Measurements from ENCODE around the gene CDC42EP1.
"Not testable (repeated sequence)": the region's sequence is repeated elsewhere in the genome, so short reads cannot be mapped to it uniquely, and the experiment has no call there.

CDC42EP1 gene

DNA sequence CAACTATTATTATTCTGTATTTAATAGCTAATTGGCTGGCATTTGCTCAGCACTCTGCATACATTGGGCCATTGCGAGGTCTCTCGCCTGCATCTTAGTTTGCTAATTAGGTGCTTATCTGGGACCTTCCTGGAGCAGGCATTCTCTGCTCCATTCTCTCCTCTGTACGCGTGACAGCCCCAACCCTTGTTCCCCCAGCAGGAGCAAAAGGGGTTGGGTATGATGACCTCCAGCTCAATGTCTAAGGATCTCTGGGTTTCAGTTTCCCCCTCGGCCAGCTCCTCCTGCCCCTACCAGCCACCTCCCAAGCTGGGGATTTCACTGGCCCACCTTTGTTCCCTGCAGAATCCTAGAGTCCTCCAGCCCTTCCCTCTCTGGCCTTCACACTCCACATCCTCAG is 29.4 kb downstream of the CDC42EP1 start:
- Histone ChIP-seq H3K36me3 (ENCODE audit: insufficient read depth, low read length) (no peaks in the 10 kb centered on the region), H2AFZ (ENCODE audit: low read length, unreplicated experiment) (no peak overlapping the region), H3K4me3 (ENCODE audit: low read depth, low read length) (no peak overlapping the region), H3K27me3 (ENCODE audit: insufficient read depth, low read length) (no peaks in the 10 kb centered on the region), H3K4me1 (ENCODE audit: control insufficient read depth, insufficient read depth, low read length, unreplicated experiment) (no peaks in the 10 kb centered on the region), H3K27ac (ENCODE audit: low read depth, low read length) (no peak overlapping the region), H3K79me2 (ENCODE audit: control insufficient read depth, insufficient read depth, low read length, unreplicated experiment) (no peaks in the 10 kb centered on the region)

DNA sequence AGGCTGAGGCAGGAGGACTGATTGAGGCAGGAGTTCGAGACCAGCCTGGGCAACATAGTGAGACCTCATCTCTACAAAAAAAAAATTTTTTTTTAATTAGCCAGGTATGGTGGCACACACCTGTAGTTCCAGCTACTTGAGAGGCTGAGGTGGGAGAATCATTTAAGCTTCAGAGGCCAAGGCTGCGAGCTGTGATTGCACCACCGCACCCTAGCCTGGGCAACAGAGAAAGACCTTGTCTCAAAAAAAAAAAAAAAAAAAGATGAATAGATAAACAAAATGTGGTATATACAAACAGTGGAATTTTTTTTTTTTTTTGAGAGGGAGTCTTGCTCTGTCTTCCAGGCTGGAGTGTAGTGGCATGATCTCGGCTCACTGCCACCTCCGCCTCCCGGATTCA is 30.8 kb downstream of the CDC42EP1 start:
- not testable (repeated sequence) for H3K36me3 ChIP-seq (ENCODE audit: insufficient read depth, low read length); H2AFZ ChIP-seq (ENCODE audit: low read length, unreplicated experiment); H3K79me2 ChIP-seq (ENCODE audit: control insufficient read depth, insufficient read depth, low read length, unreplicated experiment); H3K27ac ChIP-seq (ENCODE audit: low read depth, low read length); H3K4me3 ChIP-seq (ENCODE audit: low read depth, low read length); H3K27me3 ChIP-seq (ENCODE audit: insufficient read depth, low read length); H3K4me1 ChIP-seq (ENCODE audit: control insufficient read depth, insufficient read depth, low read length, unreplicated experiment)

DNA sequence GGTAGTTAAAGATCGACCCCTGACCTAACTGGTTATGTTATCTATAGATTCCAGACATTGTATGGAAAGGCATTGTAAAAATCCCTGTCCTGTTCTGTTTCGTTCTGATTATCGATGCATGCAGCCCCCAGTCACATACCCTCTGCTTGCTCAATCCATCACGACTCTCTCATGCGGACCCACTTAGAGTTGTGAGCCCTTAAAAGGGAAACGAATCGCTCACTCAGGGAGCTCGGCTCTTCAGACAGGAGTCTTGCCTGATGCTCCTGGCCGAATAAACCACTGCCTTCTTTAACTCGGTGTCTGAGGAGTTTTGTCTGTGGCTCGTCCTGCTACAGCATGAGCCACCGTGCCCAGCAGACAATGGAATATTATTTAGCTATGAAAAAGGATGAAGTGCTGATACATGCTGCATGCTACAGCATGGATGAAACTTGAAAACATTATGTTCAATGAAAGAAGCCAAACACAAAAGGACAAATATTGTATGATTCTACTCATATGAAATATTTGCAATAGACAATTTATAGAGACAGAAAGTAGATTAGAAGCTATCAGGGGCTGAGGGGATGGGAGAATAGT is 31.6 kb downstream of the CDC42EP1 start:
- H3K27ac ChIP-seq (ENCODE audit: low read depth, low read length), result no peak overlapping the region
- H2AFZ ChIP-seq (ENCODE audit: low read length, unreplicated experiment), result no peak overlapping the region
- no peaks in the 10 kb centered on the region for H3K27me3 ChIP-seq (ENCODE audit: insufficient read depth, low read length)
- H3K79me2 ChIP-seq (ENCODE audit: control insufficient read depth, insufficient read depth, low read length, unreplicated experiment), result no peaks in the 10 kb centered on the region
- H3K4me3 ChIP-seq (ENCODE audit: low read depth, low read length), result no peak overlapping the region
- H3K4me1 ChIP-seq (ENCODE audit: control insufficient read depth, insufficient read depth, low read length, unreplicated experiment), result no peaks in the 10 kb centered on the region
- H3K36me3 ChIP-seq (ENCODE audit: insufficient read depth, low read length), result no peaks in the 10 kb centered on the region

DNA sequence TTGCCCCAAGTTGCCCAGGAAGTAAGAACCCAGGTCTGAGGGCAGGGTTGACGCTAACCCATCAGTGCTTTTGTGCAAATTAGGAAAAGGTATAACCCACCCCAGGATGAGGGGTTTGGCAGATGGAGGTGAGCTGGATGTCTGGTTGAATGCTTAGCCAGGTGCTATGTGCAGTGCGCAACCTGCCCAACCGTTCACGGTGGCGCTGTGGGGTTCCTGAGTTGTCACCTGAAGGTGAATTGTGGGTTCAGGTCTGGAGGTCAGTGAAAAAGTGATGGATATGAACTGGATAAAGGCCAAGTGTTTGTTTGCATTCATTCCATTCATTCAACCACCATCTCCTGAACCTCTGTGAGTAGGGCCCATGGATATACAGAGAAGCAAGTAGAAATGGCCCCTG is 34.0 kb downstream of the CDC42EP1 start:
- no peaks in the 10 kb centered on the region for H3K4me1 ChIP-seq (ENCODE audit: control insufficient read depth, insufficient read depth, low read length, unreplicated experiment)
- H3K79me2 ChIP-seq (ENCODE audit: control insufficient read depth, insufficient read depth, low read length, unreplicated experiment), result no peaks in the 10 kb centered on the region
- H3K27me3 ChIP-seq (ENCODE audit: insufficient read depth, low read length), result no peaks in the 10 kb centered on the region
- no peak overlapping the region for H2AFZ ChIP-seq (ENCODE audit: low read length, unreplicated experiment)
- H3K4me3 ChIP-seq (ENCODE audit: low read depth, low read length), result no peak overlapping the region
- H3K36me3 ChIP-seq (ENCODE audit: insufficient read depth, low read length), result no peaks in the 10 kb centered on the region
- no peak overlapping the region for H3K27ac ChIP-seq (ENCODE audit: low read depth, low read length)

DNA sequence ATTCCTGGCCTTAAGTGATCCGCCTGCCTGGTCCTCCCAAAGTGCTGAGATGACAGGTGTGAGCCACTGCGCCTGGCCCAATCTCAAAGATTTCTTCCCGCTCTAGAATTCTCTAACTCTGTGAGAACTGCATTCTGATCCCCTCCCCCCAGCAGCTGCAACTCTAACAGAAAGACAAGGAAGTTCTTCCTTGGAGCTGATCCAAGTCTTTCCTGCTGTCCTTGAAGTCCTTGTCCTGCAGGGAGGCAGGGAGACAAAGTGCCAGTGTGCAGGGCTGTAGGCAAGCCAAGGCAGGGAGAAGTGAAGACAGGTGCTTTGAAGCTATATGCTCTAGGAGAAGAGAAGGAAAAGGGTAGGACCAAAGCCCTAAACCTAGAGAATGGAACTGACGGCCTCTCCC is 38.9 kb downstream of the CDC42EP1 start:
- H3K36me3 ChIP-seq (ENCODE audit: insufficient read depth, low read length), result no peaks in the 10 kb centered on the region
- H3K4me3 ChIP-seq (ENCODE audit: low read depth, low read length), result no peak overlapping the region
- no peak overlapping the region for H2AFZ ChIP-seq (ENCODE audit: low read length, unreplicated experiment)
- H3K27ac ChIP-seq (ENCODE audit: low read depth, low read length), result no peak overlapping the region
- H3K4me1 ChIP-seq (ENCODE audit: control insufficient read depth, insufficient read depth, low read length, unreplicated experiment), result no peaks in the 10 kb centered on the region
- no peaks in the 10 kb centered on the region for H3K27me3 ChIP-seq (ENCODE audit: insufficient read depth, low read length)
- no peaks in the 10 kb centered on the region for H3K79me2 ChIP-seq (ENCODE audit: control insufficient read depth, insufficient read depth, low read length, unreplicated experiment)

DNA sequence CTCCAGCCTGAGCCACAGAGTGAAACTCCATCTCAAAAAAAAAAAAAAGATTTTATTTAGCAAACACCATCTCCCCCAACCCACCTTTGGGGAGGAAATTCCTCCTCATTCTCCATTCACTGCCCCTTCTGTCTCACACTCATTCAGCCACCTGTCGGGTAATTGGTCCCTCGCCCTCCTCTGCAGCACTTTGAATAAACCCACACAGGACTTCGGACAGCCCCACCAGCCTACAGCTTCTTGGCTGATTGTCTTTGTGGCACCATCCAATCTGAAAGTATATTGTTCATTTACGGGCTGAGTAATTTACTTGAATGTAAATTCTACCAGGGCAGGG is 40.9 kb downstream of the CDC42EP1 start:
- Histone ChIP-seq H3K4me1 (ENCODE audit: control insufficient read depth, insufficient read depth, low read length, unreplicated experiment) (no peaks in the 10 kb centered on the region), H3K27me3 (ENCODE audit: insufficient read depth, low read length) (no peaks in the 10 kb centered on the region), H3K4me3 (ENCODE audit: low read depth, low read length) (no peak overlapping the region), H3K79me2 (ENCODE audit: control insufficient read depth, insufficient read depth, low read length, unreplicated experiment) (no peaks in the 10 kb centered on the region), H2AFZ (ENCODE audit: low read length, unreplicated experiment) (peak overlapping the region; percentile 32), H3K36me3 (ENCODE audit: insufficient read depth, low read length) (no peaks in the 10 kb centered on the region), H3K27ac (ENCODE audit: low read depth, low read length) (no peak overlapping the region)

DNA sequence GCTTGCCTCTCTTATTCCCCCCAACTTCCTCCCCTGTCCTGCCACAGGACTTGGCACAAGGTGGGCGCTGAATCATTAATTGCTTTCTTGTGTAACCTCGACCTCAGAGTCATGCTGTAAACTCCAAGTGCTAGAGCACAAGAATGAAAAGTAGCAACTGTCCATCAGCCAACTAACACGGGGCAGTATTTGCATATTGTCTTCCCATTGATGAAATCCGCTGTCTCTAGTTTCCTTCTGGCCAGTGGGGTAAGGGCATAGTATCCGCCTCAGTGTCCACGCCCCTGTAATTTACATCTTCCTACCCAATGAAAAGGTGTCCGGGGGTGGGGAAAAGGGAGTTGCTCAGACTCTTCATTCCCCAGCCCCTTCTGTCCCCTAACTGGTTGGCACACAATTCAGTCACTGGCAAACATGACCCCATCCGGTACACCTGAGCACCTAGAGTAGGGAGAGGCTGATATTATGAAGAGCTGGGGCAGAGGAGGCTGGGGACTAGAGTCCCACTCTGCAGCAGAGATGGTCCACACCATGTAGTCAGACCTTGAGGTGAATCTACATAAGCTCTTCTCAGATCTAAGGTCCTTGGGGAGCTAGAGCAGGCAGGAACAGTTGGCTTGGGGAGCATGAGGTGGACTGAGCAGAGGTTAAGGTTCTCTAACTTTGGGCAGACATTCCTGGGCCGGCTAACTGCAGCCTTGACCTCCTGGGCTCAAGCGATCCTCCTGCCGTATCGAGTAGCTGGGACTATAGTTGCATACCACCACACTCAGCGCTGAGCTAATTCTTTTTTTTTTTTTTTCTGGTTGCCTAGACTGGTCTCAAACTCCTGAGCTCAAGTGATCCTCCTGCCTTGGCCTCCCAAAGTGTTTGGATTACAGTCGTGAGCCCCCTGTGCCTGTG is 41.5 kb downstream of the CDC42EP1 start:
- Histone ChIP-seq H2AFZ (ENCODE audit: low read length, unreplicated experiment) (peak overlapping the region; percentile 32), H3K27ac (ENCODE audit: low read depth, low read length) (no peak overlapping the region), H3K27me3 (ENCODE audit: insufficient read depth, low read length) (no peaks in the 10 kb centered on the region), H3K4me3 (ENCODE audit: low read depth, low read length) (no peak overlapping the region), H3K79me2 (ENCODE audit: control insufficient read depth, insufficient read depth, low read length, unreplicated experiment) (no peaks in the 10 kb centered on the region), H3K4me1 (ENCODE audit: control insufficient read depth, insufficient read depth, low read length, unreplicated experiment) (no peaks in the 10 kb centered on the region), H3K36me3 (ENCODE audit: insufficient read depth, low read length) (no peaks in the 10 kb centered on the region)

DNA sequence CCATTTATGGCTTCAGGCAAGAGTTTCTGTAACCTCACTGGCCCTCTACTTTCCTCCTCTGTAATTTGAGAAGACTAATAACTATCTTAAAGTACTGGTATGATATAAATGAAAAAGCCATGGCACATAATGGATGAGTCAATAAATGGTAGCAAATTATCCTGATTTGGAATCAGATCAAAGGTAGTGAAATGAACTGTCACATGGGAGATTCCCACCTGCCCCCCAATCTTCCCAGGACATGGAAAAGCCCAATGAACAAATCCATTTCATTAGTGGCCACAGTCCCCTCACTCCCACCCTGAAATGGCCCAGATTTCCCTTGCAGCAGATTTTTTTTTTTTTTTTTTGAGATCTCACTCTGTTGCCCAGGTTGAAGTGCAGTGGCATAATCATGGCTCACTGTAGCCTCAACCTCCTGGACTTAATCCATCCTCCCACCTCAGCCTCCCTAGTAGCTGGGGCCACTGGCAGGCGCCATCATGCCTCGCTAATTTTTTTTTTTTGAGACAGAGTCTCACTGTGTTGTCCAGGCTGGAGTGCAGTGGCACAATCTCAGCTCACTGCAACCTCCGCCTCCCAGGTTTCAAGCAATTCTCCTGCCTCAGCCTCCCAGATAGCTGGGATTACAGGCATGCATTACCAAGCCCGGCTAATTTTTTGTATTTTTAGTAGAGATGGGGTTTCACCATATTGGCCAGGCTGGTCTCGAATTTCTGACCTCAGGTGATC is 42.4 kb downstream of the CDC42EP1 start:
- not testable (repeated sequence) for H2AFZ ChIP-seq (ENCODE audit: low read length, unreplicated experiment); H3K27ac ChIP-seq (ENCODE audit: low read depth, low read length); H3K27me3 ChIP-seq (ENCODE audit: insufficient read depth, low read length); H3K4me1 ChIP-seq (ENCODE audit: control insufficient read depth, insufficient read depth, low read length, unreplicated experiment); H3K36me3 ChIP-seq (ENCODE audit: insufficient read depth, low read length); H3K4me3 ChIP-seq (ENCODE audit: low read depth, low read length); H3K79me2 ChIP-seq (ENCODE audit: control insufficient read depth, insufficient read depth, low read length, unreplicated experiment)

DNA sequence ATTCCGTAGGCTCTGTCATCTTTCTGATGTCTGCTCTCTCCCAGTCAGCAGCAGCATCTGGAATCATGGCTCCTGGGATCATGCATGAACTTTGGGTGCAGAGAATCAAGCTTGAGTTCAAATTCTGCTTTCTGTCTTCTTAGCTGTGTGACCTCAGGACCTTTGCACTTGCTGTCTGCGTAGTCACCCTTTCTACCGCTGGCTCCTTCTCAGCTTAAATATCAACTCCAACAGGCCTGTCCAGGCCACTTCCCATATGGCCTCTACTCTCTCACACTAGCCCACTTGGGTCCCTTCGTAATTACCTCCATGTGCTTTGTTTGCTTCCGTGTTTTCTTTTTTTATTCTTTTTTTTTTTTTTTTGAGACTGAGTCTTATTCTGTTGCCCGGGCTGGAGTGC is 43.8 kb downstream of the CDC42EP1 start:
- H3K27me3 ChIP-seq (ENCODE audit: insufficient read depth, low read length), result no peaks in the 10 kb centered on the region
- no peak overlapping the region for H3K27ac ChIP-seq (ENCODE audit: low read depth, low read length)
- H3K4me3 ChIP-seq (ENCODE audit: low read depth, low read length), result no peak overlapping the region
- no peaks in the 10 kb centered on the region for H3K36me3 ChIP-seq (ENCODE audit: insufficient read depth, low read length)
- no peaks in the 10 kb centered on the region for H3K79me2 ChIP-seq (ENCODE audit: control insufficient read depth, insufficient read depth, low read length, unreplicated experiment)
- no peak overlapping the region for H2AFZ ChIP-seq (ENCODE audit: low read length, unreplicated experiment)
- H3K4me1 ChIP-seq (ENCODE audit: control insufficient read depth, insufficient read depth, low read length, unreplicated experiment), result no peaks in the 10 kb centered on the region

DNA sequence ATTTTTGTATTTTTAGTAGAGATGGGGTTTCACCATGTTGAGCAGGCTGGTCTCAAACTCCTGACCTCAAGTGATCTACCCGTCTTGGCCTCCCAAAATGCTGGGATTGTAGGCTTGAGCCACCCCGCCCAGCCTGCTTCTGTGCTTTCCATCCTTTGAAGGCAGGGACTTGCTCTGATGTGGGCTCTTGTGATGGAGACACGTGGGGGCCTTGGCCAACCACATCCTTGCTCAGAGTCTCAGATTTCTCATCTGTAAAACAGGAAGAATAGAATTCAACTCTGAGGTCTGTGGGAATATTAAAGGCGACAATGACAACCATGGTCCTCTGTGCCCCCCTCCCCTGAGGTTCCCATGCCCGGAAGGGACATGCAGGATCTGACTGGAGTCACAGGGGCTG is 44.6 kb downstream of the CDC42EP1 start:
- Histone ChIP-seq H2AFZ (ENCODE audit: low read length, unreplicated experiment) (no peak overlapping the region), H3K4me1 (ENCODE audit: control insufficient read depth, insufficient read depth, low read length, unreplicated experiment) (no peaks in the 10 kb centered on the region), H3K27me3 (ENCODE audit: insufficient read depth, low read length) (no peaks in the 10 kb centered on the region), H3K79me2 (ENCODE audit: control insufficient read depth, insufficient read depth, low read length, unreplicated experiment) (peaks cover 2% of the 10 kb centered on the region), H3K27ac (ENCODE audit: low read depth, low read length) (no peak overlapping the region), H3K4me3 (ENCODE audit: low read depth, low read length) (no peak overlapping the region), H3K36me3 (ENCODE audit: insufficient read depth, low read length) (no peaks in the 10 kb centered on the region)

All from ACC112 (cell line).